Measurements from ENCODE around the gene ENG.
"Not testable (repeated sequence)": the region's sequence is repeated elsewhere in the genome, so short reads cannot be mapped to it uniquely, and the experiment has no call there.

The ENG gene

DNA sequence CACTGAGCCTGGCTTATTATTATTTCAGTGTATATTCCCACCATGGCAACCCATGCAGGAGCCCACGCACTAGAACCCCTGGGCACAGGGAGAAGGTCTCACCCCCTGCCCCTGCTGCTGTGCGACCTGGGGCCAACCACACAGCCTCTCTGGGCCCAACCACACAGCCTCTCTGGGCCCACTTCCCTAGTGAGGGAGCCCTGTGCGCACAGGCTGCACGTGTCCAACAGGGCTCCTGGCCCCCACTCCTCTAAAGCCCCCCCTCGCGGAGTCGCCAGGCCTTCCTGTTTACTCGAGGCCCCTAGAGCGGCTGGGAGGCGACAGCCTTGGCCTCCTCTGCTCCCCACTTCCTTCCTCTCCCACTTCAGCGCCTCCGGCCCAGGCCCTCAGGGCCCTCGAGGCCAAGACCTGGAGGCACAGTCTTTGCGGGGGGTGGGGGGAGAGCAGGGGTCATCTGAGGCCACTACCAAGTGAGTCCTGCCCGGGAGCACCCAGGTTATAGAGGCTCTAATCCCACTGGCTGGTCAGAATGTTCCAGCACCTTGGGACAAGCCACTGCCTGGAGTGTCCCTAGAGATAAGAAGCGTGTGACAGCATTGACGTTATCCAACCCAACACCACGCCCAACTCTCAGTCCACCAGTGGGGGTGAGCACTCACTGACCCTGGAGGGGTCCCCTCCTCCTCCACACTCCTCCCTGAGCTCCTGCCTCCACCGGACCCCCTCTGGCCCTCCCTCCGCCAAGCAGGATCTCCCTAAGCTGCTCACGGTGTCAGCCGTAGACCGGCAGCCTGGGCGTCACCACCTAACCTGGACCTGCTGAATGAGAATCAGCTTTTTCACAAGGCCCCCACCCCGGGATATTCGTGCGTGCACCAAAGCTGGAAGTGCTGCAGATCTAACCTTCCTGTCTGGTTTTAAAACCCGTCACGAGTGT is 7.9 kb upstream of the ENG start:
- DNase-seq = no peak

DNA sequence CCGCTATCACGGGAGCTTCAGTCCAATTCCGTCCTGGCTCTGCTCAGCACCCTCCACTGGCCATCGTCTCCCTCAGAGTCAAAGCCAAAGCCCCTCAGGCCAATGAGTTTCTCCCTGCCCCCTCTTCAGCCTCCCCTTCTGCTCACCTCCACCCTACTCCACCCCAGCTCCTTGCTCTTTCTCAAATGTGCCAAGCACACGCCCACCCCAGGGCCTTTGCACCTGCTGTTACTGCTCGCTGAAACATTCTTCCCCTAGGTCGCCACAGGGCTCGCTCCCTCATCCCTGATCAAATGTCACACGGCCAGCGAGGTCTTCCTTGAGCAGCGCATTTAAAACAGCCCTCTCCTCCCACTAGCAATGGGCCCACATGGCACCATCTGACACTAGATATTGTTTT is 6.3 kb upstream of the ENG start:
- DNase-seq = no peak

DNA sequence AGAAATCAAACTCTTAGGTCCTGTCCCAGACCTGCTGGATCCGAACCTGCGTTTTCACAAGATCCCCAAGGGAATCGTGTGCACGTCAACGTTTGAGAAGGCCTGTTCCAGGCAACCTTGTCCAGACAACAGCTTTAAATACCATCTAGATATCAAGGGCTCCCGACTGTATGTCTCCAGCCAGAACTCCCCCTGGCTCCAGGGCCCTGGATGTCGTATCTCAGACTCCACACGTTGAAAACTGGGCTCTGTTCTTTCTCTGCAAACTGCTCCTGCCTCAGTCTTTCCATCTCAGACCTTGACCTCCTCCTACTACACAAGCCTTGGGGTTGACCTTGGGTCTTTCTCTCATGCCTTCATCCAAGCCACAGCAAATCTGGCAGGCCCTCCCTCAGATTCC is 5.8 kb upstream of the ENG start:
- DNase-seq = no peak

DNA sequence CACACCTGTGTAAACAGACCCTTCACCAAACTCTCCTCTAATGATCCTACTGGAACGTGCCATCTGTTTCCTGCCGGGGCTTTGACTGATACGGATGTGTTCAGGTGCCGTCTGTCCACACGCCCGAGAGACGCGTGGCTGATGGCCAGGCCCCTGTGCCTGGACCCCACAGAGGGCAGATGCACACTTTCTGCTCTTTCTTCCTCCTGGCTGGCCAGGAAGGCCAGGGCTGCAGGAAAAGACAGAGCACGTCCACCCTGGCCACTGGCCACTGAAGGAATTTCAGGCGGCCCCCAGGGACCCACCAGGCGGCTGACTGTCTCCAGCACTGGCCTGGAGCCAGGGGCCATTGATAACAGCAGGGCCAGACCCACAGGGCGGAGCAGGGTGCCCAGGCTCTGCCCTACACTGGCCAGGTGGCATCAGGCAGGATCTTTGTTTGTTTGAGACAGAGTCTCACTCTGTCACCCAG is 3.6 kb upstream of the ENG start:
- DNase-seq = no peak

DNA sequence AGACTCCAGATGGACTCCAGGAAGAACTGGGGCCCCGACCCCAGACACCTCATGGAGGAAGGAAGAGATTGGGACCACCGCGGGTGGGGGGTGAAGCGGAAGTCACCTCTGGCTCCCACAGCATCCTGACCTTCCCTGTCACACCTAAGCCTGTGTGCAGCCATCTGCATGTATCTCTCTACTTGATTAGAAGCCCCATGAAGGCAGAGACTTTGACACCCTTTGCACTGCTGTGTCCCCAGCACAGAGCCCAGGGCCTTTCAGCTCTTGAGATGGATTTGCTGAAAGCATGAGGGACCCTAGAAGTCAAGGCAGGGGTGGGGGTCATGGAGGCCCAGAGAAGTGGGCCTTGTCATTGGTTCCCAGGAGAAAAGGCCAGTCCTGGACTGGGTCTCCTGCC is 2.8 kb upstream of the ENG start:
- DNase-seq = no peak

DNA sequence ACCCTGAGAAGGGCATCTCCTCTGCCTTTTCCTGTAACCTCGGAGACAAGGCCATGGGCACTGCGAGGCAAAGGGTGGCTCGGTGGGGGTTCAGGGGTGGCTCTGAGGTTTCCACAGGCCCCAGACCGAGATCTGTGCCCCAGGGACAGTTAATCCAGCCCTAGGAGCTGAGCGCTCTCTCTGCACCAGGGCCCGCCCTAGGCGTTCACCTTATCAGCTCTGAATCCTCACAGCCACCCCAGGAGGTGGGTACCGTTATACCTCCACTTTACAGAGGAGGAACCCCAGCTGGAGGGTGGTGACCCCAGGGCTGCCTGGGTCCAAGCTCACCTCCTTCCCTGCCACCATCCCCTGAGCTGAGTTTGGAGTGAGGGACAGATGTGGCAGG is 2.3 kb upstream of the ENG start:
- no peak for DNase-seq

DNA sequence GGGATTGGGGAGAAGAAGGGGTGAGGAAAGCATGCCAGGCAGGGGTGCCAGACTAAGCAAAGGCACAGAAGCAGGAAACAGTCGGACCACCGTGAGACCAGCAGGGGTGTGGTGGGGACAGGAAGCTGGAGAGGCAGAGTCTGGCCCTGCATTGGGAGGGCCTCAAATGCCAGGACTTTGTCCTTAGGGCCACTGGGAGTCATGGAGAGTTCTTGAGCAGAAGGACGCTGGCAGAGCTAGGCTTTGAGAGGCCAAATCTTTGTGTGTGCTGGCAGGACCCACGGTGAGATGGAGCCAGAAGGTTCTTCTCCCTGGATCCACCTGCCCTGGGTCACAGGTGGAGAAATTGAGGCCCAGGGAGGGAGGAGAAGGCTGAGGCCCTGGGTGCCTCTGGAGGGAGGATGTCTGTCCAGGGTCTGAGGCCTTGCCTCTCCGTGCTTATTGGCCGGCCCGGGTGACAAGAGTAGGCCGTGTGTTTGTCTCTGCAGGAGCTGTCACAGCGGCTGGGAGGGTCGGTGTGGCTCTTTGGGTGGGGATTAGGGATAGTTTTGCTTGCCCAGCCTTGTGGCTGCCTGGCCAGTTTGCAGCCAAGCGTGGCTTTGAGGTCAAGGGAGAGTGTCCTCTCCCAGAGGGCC is 1.8 kb upstream of the ENG start:
- no peak for DNase-seq

DNA sequence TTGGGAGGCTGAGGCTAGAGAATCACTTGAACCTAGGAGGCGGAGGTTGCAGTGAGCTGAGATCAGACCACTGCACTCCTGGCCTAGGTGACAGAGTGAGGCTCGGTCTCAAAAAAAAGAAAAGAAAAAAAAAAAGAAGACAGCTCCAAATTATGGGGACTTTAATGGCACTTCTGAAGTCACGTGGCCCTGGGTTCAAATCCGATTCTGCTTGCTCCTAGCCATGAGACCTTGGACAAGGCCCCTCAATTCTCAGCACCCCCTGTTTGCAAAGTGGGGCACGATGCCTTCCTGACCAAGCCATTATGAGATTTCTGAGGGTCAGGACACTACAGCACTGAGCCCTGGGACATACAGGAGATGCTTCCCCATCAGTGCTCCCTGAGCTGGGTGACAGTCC is 1.1 kb upstream of the ENG start:
- DNase-seq = no peak

DNA sequence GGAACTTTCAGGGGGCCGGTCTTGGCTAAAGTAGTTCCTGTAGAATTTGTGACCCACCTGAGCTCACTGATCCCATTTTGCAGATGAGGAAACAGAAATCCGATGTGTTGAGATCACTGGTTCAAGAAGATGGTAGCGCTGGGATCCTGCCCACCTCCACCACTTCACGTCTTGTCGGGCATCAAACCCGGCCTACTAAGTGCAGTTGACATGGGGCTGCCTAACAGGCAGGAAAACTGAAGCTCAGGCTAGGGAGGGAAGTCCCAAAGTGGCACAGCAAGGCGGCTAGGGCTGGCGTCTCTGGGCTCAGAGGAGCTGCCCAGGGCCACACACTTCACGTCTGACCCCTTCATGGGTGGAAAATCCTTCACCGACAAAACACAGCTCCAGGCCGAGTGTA is 502 bp upstream of the ENG start:
- no peak for DNase-seq

DNA sequence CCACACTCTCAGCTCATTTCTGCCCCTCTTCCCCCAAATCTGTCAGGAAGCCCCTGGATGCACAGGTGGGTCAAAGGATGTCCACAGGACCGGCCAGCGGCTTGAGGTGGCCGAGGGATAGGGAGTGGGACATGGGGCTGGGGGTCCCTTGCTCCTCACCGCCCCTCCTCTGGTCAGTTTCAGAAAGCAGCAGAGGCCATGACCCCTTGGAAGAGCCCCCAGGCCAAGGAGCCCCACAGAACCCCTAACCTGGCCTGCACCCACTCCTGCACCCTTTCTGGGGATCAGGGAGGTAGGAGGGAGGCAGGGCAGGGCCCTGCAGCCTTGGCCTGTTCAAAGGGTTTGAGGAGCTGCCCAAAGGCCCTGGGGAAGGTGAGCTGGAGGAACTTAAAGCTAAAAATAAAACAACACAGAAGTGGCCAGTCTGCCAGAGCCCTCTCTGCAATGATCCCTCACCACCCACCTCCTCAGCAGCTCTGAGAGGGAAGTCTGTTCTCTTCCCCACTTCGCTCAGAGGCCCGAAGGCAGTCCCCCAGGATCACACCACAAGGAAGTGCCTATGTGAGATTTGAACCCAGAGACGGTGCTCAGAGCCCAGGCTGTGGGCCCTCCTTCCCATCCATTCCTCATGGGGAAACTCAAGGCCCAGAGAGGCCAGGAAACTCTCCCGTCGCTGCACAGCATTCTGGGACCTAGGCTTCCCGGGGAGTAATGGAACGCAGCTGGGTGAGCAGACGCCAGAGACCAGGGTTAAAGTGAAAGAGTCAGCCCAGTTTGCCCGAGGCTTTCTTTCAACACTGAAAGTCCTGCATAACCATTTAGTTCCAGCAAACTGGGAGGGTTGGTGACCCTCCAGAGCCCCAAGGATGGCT is 910 bp downstream of the ENG start:
- DNase-seq = no peak

DNA sequence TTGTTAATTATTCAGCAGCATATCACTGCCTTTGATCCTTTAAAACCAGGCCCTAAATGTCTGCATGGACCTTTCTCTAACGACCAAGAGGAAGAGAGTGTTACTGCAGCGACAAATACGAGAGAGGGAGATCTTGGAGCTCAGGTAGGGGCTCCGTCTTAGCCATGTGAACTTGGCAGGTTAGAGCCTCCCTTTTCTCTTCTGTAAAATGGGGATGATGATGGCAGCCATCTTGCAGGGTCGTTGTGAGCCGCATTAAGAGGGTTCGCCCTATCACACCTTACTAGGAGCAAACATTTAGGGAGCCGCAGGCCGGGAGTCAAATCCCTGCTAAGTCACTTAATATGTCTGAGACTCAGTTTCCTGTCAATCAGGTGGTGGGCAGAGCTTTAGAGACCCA is 1.6 kb downstream of the ENG start:
- no peak for DNase-seq

DNA sequence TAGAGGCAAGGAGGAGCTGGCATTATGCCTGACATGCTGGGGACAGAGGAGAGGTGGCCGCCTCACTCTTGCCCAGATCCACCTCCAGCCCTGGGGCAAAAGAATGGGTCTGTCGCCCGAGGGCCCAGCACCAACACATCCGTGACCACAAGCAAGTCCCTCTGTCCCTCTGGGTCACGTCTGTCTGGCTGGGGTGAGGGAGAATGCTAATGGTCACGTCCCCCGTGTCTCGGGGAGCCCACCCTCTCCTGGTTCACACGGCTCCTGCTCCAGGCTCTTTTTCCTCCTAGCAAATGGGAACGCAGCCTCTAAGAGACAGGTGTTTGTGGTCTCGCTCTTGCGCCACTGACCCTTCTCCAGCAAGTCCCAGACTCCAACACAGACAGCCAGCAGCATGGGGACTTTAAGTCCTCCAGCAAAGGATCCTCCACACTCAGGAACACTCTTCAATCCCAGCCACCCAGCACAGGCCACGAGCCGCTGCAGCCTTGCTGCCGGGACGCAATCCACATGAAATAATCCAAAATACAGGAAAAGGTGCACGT is 4.1 kb downstream of the ENG start:
- DNase-seq = no peak

DNA sequence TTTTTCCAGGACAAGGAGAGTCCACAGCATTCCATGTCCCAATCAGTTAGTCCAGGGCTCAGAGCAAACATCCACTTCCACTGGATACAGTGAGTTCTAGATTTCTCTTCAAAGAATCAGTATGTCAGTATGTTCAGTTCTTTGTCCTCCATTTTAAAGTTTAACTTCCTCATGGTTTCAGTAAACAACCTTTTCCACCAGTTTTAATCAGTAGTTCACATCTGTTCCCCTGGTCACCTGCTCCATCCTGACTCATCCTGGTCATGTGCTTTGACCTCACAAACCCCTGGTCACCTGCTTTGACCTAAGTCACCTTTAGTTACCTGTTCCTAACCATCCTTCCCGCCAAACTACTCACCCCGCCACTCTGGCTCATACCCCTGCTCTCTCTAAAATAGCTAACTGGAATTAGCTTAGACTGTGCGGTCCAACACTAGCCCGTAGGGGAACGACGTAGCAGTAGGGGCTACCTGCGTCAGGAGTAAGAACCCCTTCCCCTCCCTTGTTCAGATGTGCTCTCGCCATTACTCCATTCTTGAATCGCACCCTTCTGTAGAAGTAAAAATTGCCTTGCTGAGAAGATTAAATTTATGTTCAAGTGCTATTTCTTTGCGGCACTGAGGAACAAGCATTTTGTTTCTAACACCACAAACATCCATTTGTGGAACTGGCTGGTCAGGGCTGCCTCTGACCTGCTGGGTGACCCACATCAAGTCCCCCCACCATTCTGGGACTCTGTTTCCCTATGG is 5.5 kb downstream of the ENG start:
- no peak for DNase-seq

DNA sequence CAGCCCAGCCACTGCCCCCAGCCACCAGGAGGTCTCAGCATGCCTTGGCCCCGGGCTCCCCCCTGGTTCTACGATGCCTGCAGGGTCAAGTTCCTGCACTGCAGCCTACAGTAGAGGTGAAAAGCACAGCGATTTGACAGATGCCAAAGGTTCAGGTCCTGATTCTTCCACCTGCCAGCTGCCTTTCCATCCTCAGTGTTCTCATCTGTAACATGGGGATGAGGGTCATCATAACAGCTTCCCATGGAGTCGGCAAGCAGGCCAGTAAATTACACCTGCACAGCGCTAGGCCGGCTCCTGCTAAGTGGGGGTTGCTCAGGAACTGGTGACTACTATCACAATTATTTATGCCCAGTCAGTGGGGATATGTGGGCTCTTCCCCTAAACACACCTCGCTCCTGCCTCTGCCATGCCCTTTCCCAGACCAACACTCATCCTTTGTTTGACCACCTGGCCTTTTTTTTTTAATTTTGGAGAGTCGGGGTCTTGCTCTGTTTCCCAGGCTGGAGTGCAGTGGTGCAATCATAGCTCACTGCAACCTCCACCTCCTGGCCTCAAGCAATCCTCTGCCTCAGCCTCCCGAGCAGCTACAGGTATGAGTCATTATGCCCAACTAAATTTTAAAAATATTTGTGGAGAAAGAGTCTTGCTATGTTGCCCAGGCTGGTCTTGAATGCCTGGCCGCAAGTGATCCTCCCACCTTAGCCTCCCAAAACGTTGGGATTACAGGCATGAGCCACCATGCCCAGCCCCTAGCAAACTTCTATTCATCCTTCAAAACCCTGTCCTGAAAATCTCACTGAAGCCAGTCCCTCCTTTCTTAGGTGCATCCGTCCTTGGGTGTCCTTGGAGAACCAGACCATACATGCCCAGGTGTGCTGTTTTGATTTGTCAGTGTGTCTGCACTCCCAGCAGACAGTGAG is 6.4 kb downstream of the ENG start:
- no peak for DNase-seq

DNA sequence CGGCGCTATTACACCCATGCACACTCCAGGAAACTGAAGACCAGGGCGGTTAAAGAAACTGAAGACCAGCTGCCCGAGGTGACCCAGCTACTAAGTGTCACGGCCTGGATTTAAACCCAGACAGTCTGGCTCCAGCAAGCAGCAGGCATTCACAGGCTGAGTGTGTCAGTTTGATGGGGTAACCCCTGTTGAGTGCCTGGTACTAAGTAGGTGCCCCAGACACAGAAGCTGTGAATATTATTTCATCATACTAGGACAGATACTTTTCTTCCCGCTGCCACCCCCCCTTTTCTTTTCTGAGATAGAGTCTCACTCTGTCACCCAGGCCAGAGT is 7.3 kb downstream of the ENG start:
- DNase-seq = no peak

DNA sequence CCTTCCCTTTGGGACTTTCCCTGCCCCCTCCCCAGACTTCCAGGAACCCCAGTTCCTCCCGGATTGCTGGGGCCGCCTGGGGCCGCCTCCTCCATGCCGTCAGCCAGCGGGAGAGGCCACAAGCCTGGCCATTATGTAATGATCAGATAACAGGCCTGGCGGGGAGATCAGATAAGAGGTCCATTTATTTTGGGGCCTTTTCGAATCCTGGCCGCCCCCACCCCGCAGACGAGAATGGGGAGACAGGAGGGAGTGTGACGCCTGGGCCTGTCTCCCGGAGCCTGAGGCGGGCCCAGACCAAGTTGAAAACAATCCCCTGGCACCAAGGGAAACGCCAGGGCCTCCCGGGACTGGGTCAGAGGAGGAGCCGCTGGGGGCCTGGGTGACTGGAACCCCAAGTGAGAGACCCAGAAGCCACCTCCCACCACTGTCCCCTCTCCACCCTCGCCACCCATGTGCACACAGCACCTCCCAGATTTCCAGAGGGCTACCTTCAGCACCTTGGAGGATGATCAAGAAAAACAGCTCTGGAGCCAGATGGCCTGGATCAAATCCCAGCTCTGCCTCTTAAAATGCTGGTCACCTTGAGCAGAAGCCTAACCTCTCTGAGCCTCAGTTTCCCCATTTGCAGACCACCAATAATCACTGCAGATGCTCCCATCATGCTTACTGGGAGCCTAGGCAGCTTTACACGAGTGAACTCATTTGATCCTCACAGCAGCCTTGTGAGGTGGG is 7.8 kb downstream of the ENG start:
- no peak for DNase-seq

DNA sequence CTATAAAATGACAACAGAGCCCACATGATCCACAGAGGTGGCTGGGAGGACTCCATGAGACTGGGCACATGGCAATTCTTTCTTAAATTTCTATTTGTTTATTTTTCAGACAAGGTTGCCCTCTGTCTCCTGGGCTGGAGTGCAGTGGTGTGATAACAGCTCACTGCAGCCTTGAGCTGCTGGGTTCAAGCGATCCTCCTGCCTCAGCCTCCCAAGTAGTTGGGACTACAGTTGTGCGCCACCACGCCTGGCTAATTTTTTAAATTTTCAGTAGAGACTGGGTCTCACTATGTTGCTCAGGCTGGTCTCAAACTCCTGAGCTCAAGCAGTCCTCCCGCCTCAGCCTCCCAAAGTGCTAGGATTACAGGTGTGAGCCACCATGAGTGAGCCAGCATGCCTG is 8.8 kb downstream of the ENG start:
- DNase-seq = not testable (repeated sequence)

DNA sequence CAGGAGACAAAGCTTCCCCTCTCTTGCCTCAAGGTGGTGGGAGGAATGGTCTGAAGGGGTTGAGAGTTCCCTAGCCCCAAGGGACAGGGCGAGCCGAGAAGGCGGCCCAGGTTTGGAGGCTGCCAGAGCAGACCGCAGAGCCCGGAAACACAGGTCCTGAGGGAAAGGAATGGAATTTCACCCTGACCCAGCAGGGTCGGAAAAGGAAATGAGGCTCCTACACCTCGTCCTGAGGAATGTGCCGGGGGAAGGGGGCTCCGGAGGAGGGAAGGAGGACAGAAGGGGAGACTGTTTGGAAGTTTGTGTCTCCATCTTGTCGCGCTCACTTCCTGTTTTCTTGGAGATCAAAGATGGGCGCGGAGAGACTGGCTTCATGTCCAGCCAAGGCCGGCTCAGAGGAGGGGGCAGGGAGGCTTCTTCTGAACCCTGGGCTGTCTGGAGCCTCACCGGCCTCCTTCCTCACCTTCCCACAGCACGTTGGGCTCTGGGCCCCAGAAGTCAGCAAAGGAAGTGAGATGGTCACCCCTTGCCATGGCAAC is 9.6 kb downstream of the ENG start:
- DNase-seq = no peak

DNA sequence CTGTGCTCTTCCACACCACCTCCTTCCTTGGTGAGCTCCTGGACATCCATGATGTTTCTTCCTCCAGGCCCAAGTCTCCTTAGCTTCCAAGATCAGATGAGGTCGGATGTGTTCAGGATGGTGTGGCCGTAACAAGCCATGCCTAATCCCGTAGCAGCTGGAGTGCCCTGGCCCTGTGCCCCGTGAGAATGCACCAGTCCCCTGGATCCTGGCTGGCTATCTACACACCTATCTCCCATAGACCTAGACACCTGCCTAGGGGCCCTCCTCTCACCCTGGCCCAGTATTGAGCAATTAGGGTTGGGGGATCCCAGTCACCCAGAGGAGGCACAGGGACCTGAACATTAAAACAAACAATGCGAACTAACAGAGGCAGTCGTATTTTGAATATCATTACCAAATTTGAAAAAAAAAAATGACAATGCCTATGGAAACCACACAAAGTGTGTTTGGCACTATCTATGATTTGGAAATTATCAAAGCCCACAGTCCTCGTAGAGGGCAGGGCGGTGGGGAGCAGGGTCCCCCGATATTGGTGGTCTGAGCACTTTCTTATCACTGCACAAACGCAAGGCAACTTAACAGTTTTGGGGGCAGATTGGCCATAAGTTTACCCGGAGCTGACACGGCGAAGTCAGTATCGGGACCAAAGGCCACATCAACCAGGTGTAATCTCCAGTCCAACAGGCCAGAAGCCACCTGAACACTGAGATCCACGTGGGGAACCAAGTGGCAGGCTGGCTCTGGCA is 13.2 kb downstream of the ENG start:
- no peak for DNase-seq

All from cortex of kidney (tissue), 1 donor.